Stimulated activated CD8-positive, alpha-beta memory T cell treated with anti-CD3 and anti-CD28 coated beads, Interleukin-12 subunit alpha, Interleukin-12 subunit beta, amount 100 ng/mL, for 24 hours (primary cell): ENCODE data around the gene ZNF839.
"Not testable (repeated sequence)": the region's sequence is repeated elsewhere in the genome, so short reads cannot be mapped to it uniquely, and the experiment has no call there.

ENCODE experiments used
- DNase-seq: peaks from one replicate; pipeline ENCODE4 v3.0.0-alpha.2; 2020; ENCODE audit errors: extremely low read depth

Gene ZNF839

DNA sequence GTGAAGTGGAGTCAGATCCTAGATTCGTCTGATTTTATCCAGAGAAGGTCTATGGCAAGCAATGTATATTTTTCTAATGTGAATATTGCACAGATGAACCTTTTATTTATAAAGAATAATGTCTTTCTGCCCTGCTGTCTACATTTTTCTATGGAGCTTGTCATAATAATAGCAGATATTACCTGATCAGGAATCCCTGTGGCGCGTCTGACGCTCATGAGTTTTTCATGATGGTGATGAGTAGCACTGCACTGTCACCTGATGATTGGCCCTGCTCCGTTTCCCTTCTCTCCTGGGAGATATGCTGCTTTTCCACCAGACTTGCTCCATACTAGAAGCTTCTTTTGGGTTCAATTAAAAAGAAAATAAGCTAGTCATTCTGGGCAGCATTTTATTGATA lies 22.7 kb downstream of the ZNF839 start:
- no peak for DNase-seq

DNA sequence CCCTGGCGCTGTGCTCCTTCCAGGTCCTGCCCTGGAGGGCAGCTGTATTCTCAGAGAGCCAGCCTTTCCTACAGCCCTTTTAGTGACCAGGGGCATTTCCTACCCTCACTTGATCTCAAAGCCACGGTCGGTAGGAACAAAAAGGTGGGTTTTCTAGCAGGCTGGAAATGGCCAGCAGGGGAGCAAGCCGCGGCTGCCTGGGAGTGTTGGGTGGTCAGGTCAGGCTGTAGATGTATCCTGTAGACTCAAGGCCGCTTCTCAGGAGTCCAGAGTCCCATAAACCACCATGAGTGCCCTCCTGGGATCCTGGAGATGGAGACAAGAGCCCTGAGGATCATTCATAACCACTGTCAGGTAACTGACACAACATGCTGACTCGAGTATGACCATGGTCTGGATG lies 24.5 kb downstream of the ZNF839 start:
- DNase-seq = no peak

- DNase-seq = no peak
Measured at GRCh38 chr14:102344485-102344884, 24.9 kb downstream of the ZNF839 start.

- no peak for DNase-seq
Measured at GRCh38 chr14:102345232-102345631, 25.7 kb downstream of the ZNF839 start.

- no peak for DNase-seq
Measured at GRCh38 chr14:102346645-102347044, 27.1 kb downstream of the ZNF839 start.

DNA sequence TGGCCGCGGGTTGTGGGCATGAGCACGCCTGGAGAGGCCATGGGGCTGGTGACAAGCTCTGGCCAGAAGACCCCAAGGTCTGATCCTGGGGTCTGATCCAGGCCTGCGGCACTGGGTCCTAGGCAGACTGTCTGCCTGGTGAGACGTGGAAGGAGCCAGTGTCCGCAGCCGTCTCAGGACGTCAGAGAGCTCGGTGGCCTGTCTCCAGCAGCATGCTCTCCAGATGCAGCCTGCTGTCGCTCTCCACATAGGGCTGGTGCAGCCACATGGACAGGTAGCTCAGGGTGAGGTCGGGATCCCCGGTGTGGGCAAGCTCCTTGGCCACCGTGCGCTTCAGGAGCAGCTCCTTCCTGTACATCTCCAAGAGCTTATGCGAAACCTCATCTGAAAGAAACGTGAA lies 28.8 kb downstream of the ZNF839 start:
- DNase-seq = no peak

DNA sequence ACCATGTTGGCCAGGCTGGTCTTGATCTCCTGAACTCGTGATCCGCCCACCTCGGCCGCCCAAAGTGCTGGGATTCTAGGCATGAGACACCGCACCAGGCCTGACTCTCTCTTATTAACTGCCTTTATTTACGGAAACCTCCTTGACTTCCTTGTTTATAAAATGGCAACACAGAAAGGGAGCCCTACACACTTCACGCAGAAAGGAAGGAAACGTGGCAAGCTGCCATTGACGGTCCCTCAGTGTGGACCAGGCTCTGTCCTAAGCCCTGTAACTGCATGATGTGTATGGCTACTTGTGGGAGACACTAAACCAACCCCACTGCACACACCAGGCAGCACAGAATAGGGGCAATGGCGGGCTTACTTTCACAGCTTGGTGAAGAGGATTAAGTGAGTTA lies 31.5 kb downstream of the ZNF839 start:
- no peak for DNase-seq

DNA sequence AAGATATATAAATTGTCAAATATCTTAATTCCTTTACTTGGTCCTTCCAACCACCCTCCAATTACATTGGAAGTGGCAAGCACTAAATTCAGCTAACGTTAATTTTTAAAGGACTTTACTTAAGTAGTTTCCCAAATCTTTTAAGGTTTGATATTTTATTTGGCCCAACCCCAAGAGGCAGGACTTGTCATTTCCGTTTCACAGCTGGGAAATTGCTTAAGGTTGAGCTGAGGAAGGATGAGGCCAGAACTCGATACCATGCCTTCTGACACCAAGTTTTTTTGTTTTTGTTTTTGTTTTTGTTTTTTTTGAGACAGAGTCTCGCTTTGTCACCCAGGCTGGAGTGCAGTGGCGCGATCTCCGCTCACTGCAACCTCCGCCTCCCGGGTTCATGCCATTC lies 32.0 kb downstream of the ZNF839 start:
- DNase-seq = not testable (repeated sequence)

- no peak for DNase-seq
Measured at GRCh38 chr14:102352213-102352612, 32.7 kb downstream of the ZNF839 start.

- DNase-seq = no peak
Measured at GRCh38 chr14:102353126-102353619, 33.6 kb downstream of the ZNF839 start.

GRCh38 chr14:102356280-102356679 lies 36.7 kb downstream of the ZNF839 start:
- DNase-seq = no peak

DNA sequence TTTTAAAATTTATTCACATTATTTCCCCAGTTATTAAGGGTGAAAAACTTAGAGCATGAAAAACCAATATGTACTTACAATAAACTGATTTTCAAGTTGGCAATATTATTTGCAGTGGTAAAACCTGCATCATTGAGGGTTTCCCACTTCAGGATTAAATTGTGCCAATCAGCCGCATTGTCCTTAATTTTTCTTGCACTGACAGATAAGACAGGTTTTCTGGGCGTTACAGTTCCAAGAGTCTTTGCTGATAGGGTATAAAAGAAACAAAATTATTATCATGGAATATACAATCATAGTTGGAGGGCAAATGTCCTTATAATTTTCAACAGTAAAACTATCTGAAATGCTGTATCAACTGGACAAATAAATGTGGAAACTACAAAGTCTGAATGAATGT lies 39.8 kb downstream of the ZNF839 start:
- DNase-seq = no peak

- no peak for DNase-seq
Measured at GRCh38 chr14:102360388-102360787, 40.8 kb downstream of the ZNF839 start.

DNA sequence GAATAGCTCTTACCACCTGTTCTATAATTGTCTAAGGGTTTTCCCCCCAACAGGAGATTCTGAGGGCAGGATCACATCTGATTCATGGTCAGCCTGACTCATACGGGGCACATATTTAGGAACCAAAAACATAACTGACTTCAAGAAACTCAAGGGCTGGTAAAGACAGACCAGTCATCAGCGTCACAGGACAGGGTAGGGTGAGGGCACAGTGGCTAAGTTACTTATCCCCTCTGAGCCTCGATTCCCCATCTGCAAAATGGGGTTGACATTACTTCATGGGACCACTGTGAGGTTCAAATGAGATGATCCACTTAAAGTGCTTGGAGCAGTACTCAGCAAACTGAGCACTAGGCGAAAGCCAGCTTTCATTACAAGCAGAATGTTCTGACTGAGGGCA lies 42.5 kb downstream of the ZNF839 start:
- peak; percentile 39 for DNase-seq

DNA sequence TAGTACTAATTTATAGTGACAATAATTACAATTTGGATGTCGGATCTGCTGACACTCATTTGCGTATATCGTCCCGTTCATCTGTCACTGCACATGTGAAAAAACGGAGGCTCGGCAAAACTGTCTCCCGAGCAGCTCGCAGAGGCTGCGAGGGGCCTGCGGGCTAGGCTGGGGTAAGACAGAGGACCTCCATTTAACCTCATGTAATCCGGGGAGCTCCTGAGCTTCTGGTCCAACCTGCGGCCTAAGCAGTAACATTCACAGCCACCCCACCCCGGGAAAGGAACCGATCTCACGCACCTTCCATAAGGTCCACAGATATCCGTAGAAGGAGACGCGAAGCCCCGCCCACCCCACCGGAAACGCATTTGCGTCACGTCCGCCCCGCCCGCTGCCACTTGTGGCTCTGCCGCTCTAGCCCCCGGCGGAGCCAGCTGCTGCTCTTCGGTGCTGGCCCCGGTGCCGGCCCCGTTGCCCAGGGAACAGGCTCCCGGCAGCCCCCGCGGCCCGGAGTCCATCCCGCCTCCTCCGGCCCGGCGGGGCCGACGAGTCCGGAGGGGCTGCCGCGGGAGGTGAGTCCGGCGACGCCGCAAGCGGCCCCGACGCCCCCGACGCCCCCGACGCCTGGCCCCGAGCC lies 43.1 kb downstream of the ZNF839 start, which contains the start of the genes CINP and TECPR2:
Gene CINP (minus strand): TSS at position 346 of the 637 bp plus-strand sequence. CDS start 39 bp downstream, at position 307.
Gene TECPR2 (plus strand): TSS at position 397 of the 637 bp plus-strand sequence. CDS start 13,781 bp downstream, outside the sequence.
- peak; percentile 94 for DNase-seq

DNA sequence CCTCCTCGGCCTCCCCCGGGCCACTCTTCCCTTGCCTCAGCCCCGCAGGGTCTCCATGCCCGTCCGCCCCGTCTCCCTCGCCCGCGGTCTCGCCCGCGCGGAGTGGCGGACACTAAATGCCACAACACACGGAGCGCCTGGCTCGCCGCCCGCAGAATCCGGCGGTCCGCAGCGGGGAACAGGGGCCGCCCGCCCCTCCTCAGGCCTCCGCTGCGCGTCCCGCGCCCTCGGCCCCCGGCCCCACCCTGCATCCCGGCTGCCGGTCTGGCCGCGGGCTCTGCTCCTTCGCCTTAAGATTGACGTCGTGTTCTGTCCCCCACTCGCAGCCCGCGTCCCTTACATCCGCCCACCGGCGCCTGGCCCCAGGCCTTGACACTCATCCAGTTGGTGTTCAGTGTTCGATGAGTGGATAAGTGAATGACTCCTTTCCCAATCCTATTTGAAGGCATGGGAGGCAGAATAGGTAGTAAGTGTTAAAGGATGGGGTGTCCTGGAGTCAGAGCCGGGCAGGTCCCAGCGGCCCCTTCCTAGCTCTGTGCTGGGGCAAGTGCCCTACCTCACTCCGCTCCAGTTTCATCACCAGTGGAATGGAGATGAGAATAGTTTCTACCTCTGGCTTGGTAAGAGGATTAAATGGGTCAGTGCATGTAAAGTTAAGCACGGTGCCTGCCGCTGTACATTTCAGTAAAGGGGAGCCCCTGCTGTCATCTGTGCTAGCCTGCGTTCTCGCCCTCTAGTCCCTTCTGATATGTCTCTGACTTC lies 43.8 kb downstream of the ZNF839 start:
- no peak for DNase-seq

DNA sequence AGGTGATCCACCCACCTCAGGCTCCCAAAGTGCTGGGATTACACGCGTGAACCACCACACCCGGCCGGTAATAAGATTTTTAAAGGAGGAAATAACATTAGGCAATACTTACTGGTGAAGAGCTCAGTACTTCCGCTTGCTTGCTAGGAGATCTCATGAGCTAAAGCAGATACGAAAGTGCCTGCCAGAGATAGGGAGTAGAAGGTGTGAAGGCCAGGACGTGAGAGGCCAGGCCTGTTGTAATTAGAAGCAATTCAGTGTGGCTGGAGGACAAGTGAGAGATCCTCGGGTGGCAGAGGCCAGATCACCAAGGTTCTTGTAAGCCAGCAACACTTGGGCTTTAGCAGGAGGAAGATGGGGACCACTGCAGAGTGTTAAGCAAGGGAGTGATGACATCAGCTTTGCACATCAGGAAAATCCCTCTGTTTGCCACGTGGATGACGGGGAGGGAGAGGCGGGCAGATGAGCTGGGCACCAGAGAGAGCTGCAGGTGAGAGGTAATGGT lies 50.8 kb downstream of the ZNF839 start:
- no peak for DNase-seq

GRCh38 chr14:102371361-102371760 lies 51.8 kb downstream of the ZNF839 start:
- DNase-seq = no peak

GRCh38 chr14:102373110-102373509 lies 53.6 kb downstream of the ZNF839 start:
- DNase-seq = no peak

DNA sequence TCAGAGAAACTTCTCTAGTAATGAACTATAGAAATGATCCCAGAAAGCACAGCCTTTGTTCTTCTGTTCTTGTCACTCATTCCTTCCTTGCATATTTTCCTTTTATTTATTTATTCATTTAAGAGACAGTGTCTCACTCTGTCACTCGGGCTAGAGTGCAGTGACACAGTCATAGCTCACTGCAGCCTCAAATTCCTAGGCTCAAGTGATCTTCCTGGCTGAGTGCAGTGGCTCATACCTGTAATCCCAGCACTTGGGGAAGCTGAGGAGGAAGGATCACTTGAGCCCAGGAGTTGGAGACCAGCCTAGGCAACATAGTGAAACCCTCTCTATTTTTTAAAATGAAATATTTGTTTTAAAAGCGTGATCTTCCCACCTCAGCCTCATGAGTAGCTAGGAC lies 54.7 kb downstream of the ZNF839 start:
- DNase-seq = no peak

DNA sequence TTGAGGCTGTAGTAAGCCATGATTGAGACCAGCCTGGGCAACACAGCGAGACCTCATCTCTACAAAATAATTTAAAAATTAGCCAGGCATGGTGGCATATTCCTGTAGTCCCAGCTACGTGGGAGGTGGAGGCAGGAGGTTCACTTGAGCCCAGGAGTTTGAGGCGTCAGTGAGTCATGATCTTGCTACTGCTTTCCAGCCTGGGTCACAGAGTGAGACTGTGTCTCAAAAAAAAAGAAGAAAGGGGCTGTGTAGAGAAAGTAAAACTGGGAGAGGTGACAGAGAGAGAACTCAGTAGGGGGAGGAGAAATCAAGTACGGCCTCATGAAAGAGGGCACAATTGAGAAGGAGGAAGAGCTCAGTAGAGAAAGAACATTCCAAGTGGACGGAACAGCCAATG lies 55.6 kb downstream of the ZNF839 start:
- no peak for DNase-seq

GRCh38 chr14:102377696-102378095 lies 58.1 kb downstream of the ZNF839 start:
- DNase-seq = no peak

DNA sequence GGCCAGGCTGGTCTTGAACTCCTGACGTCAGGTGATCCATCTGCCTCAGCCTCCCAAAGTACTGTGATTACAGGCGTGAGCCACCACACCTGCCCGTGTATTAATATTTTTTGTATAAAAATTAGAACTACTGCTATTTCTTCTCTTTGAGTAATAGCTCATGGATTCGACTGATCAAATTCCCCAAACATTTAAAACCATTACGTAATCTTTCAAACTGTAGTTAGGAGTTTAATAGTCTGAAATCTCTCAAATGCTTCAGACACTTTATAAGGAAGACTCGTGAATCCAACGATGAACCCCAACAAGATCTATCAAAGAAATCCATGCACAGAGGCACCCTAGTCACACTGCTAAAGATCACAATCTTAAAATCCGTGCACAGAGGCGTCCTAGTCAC lies 59.3 kb downstream of the ZNF839 start:
- DNase-seq = no peak
